Activated T-helper 1 cell treated with anti-CD3 and anti-CD28 coated beads, Interleukin-12 subunit alpha, Interleukin-12 subunit beta, Interleukin-2, Interleukin-4 antibody, amounts not matched to agents 30 ng/mL and 10 ng/mL and 1 ng/mL, durations not matched to agents 14 hours and 24 hours and 36 hours (primary cell): ENCODE data around the gene MPPED2. TPM values are rescaled to one million over a fixed set of nuclear protein-coding genes. Genes with fewer than 3 reads are reported as not detected.

Experiments
- DNase-seq: peaks from one replicate; pipeline ENCODE4 v3.0.0; 2021; ENCODE audit warnings: low spot score
- H3K27ac Mint-ChIP-seq: one replicate; pipeline ENCODE4 v1.8.0; 2021; ENCODE audit warnings: mild to moderate bottlenecking, mixed read lengths
- H3K27me3 Mint-ChIP-seq: one replicate; pipeline ENCODE4 v1.8.0; 2022; ENCODE audit warnings: mild to moderate bottlenecking, moderate library complexity, mixed read lengths; ENCODE audit not compliant: insufficient read depth
- H3K36me3 Mint-ChIP-seq: one replicate; pipeline ENCODE4 v1.8.0; 2021; ENCODE audit warnings: low read depth, mixed read lengths
- H3K4me1 Mint-ChIP-seq: one replicate; pipeline ENCODE4 v1.8.0; 2021; ENCODE audit warnings: low read depth, mixed read lengths
- H3K4me3 Mint-ChIP-seq: one replicate; pipeline ENCODE4 v1.8.0; 2021; ENCODE audit warnings: mild to moderate bottlenecking, moderate library complexity, mixed read lengths
- H3K9me3 Mint-ChIP-seq: one replicate; pipeline ENCODE4 v1.8.0; 2021; ENCODE audit warnings: mixed read lengths
- intact Hi-C: fragments of 100-400 bp; cut with micrococcal nuclease; formaldehyde crosslinking; loops from one replicate; pipeline ENCODE4 v1.15.1; 2024
- total RNA-seq: library from RNA; stranded (reverse); gene quantifications from 2 replicates; pipeline ENCODE4 v1.2.3, GENCODE V29; 2022

Gene MPPED2
- total RNA-seq, 1 donor from 2014 or later = not detected

DNA sequence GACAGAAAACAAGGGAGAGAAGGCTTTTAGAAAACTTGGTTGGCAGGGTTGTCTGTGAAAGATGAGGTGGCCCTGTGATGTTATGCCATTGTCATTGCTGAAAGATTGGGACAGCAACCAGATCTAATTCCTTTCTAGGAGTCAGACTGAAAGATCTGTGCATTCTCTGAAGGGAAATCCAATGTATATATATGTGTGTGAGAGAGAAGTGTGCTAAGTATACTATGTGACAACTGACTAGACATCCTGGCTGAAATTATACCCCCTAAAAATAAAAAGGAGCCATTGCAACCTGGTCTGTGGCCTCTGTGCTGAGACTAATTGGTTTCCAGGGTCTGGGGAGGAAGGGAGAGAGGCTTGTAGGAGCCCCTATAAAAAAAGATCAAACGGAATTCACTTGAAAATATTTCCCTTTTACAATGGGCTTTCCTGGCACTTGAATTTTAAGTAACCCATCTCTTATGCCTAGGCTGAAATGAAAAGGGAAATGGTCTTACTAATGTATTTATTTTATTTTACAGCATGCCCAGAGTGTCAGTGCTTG, 1.2 kb upstream of the MPPED2 start:
- Mint-ChIP-seq H3K4me1 (no peaks in the 10 kb centered on the region), H3K4me3 (peak overlapping the region; percentile 71)

DNA sequence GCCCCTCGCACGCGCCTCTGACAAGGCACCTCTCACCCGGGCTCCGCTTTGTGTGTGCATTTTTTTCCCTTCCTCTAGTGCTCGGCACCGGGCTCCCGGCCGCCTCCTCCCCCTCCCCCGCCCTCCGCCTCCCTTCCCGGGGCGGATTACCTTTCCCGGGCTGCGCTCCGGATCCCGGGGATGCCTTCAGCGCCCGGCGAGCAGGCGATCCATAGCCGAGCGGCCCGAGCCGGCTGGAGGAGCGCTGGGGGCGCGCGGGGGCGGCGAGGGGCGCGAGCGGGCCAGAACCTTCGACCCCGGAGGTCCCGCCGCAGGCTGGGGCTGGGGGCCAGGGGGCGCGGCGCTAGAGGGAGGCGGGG, 282 bp downstream of the MPPED2 start:
- no peak overlapping the region for H3K27ac Mint-ChIP-seq
- H3K27me3 Mint-ChIP-seq = peaks cover 60% of the 10 kb centered on the region
- intact Hi-C loops = loop anchor here (2.0 kb wide), 1 partner anchor 263 kb away; the partner anchor contains the start of gene ARL14EP
- H3K36me3 Mint-ChIP-seq = no peaks in the 10 kb centered on the region
- no peaks in the 10 kb centered on the region for H3K9me3 Mint-ChIP-seq
- H3K4me3 Mint-ChIP-seq = peak overlapping the region; percentile 22
- DNase-seq = no peak
- no peaks in the 10 kb centered on the region for H3K4me1 Mint-ChIP-seq

More for the DNA sequence above, 1.2 kb upstream of the MPPED2 start:
- no peaks in the 10 kb centered on the region for H3K36me3 Mint-ChIP-seq
- intact Hi-C loops = loop anchor here (2.0 kb wide), 1 partner anchor 265 kb away; the partner anchor contains the start of gene ARL14EP
- H3K9me3 Mint-ChIP-seq = no peaks in the 10 kb centered on the region
- no peak overlapping the region for H3K27ac Mint-ChIP-seq
- peaks cover 52% of the 10 kb centered on the region for H3K27me3 Mint-ChIP-seq
- DNase-seq = no peak

DNA sequence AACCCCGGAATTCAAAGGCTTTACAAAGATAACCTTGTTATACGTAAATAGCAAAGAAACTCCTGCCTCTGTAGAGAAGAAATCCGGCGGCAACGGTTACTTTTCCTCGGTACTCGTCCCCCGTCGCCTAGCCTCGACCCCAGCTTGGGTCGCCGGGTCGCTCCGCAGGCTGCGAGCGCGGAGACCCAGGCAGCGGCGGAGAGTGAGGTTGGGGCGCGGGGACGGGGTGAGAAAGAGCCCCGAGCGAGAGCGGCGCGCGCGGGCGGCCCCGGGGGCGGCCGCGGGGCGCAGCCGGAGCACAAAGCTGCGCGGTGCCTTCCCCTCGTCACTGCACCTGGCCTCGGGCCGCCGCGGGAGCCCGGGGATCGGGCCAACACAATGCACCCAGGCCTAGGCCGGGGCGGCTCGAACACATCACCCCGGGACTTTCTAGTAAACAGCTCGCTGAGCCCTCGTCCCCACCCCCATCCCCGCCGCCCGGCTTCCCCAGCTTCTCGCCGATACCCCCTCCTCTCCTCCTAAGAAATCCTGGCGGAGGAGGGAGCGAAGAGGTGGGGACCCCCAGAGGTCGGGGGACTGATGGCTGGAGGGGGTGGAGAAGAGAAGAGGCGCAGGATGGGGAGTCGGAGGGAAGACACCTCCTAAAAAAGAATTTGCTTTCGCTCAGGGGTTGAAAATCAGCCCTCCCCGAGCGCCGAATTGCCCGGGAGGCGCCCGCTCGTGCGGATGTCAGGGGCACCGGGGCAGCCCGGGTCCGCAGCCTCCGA, 845 bp downstream of the MPPED2 start:
- Mint-ChIP-seq H3K27ac (no peak overlapping the region), H3K4me1 (no peaks in the 10 kb centered on the region), H3K4me3 (no peak overlapping the region), H3K9me3 (no peaks in the 10 kb centered on the region), H3K27me3 (peaks cover 60% of the 10 kb centered on the region), H3K36me3 (no peaks in the 10 kb centered on the region)
- DNase-seq = no peak
- intact Hi-C loops = no loop called here

DNA sequence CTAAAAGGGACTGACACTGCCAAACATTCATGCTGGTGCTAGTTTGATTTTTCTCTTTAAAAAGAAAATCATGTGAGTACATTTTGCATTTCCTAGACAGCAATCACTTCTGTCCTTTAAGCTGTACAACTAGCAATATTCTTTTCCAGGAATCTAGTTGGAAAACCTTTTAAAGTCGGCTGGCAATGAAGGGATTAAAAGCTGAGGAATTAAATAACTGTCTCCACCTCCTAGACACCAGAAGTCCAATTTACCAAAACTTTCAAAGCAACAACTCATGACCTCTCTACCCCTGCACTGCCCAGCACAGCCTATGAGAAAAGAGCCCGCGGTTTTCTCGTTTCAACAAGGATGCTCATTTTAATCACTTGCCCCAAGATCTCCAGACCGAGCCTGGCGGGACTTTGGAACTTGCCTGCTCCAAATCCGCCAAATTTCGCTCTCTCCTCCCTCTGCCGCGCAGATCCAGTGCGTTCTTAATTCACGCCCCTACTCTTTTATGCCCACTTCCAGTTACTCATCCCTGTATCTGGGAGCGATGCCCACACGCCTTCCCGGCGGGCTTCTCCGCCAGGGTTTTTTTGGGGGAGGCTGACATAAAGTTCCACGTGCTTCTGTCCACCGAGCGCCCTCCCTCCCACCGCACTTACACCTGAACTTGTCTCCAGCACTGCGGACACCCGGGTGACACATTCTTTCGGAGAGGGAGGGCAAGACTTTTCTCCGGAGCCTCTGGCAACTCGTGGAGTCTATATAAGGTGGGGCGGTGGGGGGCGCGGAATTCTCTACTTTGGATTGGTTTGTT, 2.5 kb downstream of the MPPED2 start:
- intact Hi-C loops = no loop called here
- H3K4me1 Mint-ChIP-seq = no peaks in the 10 kb centered on the region
- no peaks in the 10 kb centered on the region for H3K9me3 Mint-ChIP-seq
- H3K36me3 Mint-ChIP-seq = no peaks in the 10 kb centered on the region
- no peak overlapping the region for H3K27ac Mint-ChIP-seq
- H3K4me3 Mint-ChIP-seq = no peak overlapping the region
- DNase-seq = no peak
- peaks cover 52% of the 10 kb centered on the region for H3K27me3 Mint-ChIP-seq

DNA sequence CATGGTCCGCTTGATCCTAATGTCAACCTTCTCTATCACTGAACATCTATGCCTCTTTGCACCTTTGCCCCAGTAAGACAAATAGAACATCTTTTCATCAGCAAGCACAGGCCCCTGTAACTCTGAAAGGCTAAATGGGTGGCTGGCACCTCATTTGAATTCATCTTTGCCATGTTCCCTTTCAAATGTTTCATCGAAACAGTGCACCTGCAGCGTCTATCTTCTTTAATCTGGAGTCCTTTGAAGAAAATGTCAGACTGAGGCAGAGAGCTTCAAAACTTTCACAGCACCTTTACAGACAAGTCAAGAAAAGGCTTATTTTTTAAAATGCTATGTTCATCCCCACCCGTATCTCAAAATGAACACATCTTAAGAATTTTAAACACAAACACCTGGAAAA, 3.4 kb downstream of the MPPED2 start:
- Mint-ChIP-seq H3K27ac (no peak overlapping the region), H3K27me3 (peaks cover 48% of the 10 kb centered on the region), H3K36me3 (no peaks in the 10 kb centered on the region), H3K4me1 (no peaks in the 10 kb centered on the region), H3K9me3 (no peaks in the 10 kb centered on the region), H3K4me3 (no peak overlapping the region)
- DNase-seq = no peak
- intact Hi-C loops = no loop called here

GRCh38 chr11:30581675-30582074, 4.5 kb downstream of the MPPED2 start:
- no peak overlapping the region for H3K27ac Mint-ChIP-seq
- intact Hi-C loops = no loop called here
- H3K27me3 Mint-ChIP-seq = peaks cover 41% of the 10 kb centered on the region
- H3K4me3 Mint-ChIP-seq = no peak overlapping the region
- H3K36me3 Mint-ChIP-seq = no peaks in the 10 kb centered on the region
- no peak for DNase-seq
- H3K9me3 Mint-ChIP-seq = no peaks in the 10 kb centered on the region
- no peaks in the 10 kb centered on the region for H3K4me1 Mint-ChIP-seq

- no peaks in the 10 kb centered on the region for H3K4me1 Mint-ChIP-seq
- intact Hi-C loops = no loop called here
- H3K27ac Mint-ChIP-seq = no peak overlapping the region
- H3K9me3 Mint-ChIP-seq = no peaks in the 10 kb centered on the region
- no peak for DNase-seq
- peaks cover 38% of the 10 kb centered on the region for H3K27me3 Mint-ChIP-seq
- no peaks in the 10 kb centered on the region for H3K36me3 Mint-ChIP-seq
- H3K4me3 Mint-ChIP-seq = no peak overlapping the region
Observed at GRCh38 chr11:30580573-30580972, 5.6 kb downstream of the MPPED2 start.

GRCh38 chr11:30579415-30580175, 6.6 kb downstream of the MPPED2 start:
- Mint-ChIP-seq H3K27me3 (peaks cover 33% of the 10 kb centered on the region), H3K4me1 (no peaks in the 10 kb centered on the region), H3K9me3 (no peaks in the 10 kb centered on the region), H3K4me3 (no peak overlapping the region), H3K36me3 (no peaks in the 10 kb centered on the region), H3K27ac (no peak overlapping the region)
- no peak for DNase-seq
- intact Hi-C loops = no loop called here

DNA sequence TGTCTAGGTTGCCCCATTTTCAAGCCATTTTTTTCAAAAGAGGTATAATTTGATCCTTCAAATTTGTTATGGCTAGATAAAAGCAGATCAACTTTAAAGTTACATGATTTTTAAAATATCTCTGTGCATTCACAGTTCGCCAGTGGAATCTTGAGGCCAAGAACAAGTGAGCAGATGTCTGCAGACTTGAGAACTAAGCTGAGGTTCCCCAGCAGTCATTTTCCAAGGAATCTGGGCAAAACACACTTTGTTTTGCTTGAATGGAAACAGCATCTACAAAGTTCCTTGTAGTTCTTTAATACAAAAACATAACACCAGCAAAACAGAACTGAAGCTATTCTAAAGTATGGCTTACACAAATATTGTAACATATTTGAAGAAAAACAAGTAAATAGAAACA, 7.7 kb downstream of the MPPED2 start:
- peaks cover 22% of the 10 kb centered on the region for H3K27me3 Mint-ChIP-seq
- H3K4me3 Mint-ChIP-seq = no peak overlapping the region
- no peaks in the 10 kb centered on the region for H3K4me1 Mint-ChIP-seq
- intact Hi-C loops = no loop called here
- DNase-seq = no peak
- no peak overlapping the region for H3K27ac Mint-ChIP-seq
- H3K36me3 Mint-ChIP-seq = no peaks in the 10 kb centered on the region
- H3K9me3 Mint-ChIP-seq = no peaks in the 10 kb centered on the region

GRCh38 chr11:30573951-30574350, 12.2 kb downstream of the MPPED2 start:
- no peak for DNase-seq

GRCh38 chr11:30568931-30569330, 17.2 kb downstream of the MPPED2 start:
- Mint-ChIP-seq H3K27me3 (peaks cover 2% of the 10 kb centered on the region), H3K27ac (no peak overlapping the region), H3K4me1 (no peaks in the 10 kb centered on the region), H3K9me3 (no peaks in the 10 kb centered on the region), H3K4me3 (no peak overlapping the region), H3K36me3 (no peaks in the 10 kb centered on the region)
- no peak for DNase-seq
- intact Hi-C loops = no loop called here

More at GRCh38 chr11:30573951-30574350, 12.2 kb downstream of the MPPED2 start:
- Mint-ChIP-seq H3K4me3 (no peak overlapping the region), H3K9me3 (no peaks in the 10 kb centered on the region), H3K27me3 (no peaks in the 10 kb centered on the region), H3K4me1 (no peaks in the 10 kb centered on the region), H3K36me3 (no peaks in the 10 kb centered on the region), H3K27ac (no peak overlapping the region)
- intact Hi-C loops = no loop called here

DNA sequence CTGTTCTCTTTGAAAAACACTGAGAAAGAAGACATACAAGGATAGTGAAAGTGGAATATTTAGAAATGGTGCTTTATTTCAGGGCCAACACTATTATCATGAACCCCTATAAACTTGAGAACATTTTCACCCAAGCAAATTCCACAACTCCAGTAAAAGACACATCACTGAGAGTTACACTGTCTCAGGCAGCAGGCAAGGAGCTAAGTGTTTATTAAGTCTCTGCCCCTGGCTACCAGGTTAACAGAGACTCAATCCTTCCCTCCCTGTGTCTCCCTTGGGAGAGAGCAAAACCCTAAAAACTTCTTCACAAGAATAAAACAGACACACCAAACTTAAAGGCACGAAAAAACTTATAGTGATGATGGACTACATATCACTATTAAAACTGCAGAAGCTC, 18.5 kb downstream of the MPPED2 start:
- peaks cover 2% of the 10 kb centered on the region for H3K27me3 Mint-ChIP-seq
- intact Hi-C loops = no loop called here
- no peak for DNase-seq
- H3K9me3 Mint-ChIP-seq = no peaks in the 10 kb centered on the region
- no peak overlapping the region for H3K4me3 Mint-ChIP-seq
- no peaks in the 10 kb centered on the region for H3K36me3 Mint-ChIP-seq
- no peak overlapping the region for H3K27ac Mint-ChIP-seq
- no peaks in the 10 kb centered on the region for H3K4me1 Mint-ChIP-seq
